HG03039 (cell line): ENCODE measurements around the gene GSG1L.

Experiments
- ATAC-seq: cut with Tn5 transposase; IDR thresholded peaks from one replicate; pipeline ENCODE4 v1.9.1; 2021; ENCODE audit warnings: mild to moderate bottlenecking, moderate library complexity; ENCODE audit not compliant: unreplicated experiment

Gene GSG1L

DNA sequence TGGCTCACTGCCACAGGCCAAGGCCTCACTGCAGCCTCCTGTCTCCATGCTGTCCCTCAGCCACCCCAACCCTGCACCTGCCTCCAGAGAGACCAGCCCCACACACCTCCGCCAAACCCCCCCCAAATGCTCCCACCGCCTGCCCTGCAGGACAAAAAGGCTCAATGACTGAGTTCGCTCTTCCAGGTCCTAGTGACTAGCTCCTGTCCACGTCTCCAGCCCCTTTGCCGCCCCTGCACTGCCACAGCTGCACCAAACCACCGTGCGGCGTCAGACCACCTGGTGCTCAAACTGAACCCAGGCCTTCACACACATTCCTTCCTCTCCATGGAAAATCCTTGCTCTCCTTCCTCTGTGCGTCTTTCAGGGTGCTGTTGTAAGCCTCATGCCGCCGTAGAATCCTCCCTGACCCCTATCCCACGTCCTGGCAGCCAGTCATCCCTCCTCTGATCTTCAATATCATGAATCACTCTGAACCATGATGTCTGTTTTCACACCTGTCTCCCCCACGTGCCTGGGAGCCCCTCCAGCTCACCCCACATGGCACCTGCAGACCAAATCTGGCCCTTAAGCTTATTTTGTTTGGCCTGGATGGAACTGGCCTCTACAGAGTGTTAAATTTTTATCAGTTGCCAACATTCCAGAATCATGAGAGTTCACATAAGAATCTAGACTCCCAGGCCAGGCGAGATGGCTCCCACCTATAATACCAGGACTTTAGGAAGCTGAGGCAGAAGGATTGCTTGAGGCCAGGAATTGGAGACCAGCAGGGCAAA lies 4.3 kb upstream of the GSG1L start:
- ATAC-seq: no peak

DNA sequence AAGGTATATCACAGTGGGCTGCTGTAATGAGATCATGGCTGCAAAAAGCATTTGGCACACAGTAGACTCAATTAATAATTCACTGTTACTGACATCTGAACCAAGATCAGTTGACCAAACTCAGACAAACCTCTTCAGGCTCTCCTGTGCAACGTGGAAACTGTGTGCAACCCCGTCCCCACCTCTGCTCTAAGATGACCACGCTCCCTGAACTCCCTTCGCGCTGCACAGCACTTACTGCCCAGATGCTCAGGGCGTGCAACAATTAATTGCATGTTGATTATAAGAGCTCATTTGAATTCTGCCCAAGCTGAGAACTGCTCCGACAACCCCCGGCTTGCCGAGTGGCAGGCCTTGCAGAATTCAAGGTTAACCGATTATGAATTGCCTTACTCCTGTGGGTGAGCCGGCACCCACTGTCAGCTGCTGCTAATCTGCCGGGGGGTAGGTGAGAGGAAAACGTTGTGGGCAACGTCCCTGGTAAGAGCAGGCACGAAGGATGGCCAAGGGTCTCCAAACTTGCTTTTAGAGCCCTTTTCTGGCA lies 1.3 kb upstream of the GSG1L start:
- no peak for ATAC-seq

DNA sequence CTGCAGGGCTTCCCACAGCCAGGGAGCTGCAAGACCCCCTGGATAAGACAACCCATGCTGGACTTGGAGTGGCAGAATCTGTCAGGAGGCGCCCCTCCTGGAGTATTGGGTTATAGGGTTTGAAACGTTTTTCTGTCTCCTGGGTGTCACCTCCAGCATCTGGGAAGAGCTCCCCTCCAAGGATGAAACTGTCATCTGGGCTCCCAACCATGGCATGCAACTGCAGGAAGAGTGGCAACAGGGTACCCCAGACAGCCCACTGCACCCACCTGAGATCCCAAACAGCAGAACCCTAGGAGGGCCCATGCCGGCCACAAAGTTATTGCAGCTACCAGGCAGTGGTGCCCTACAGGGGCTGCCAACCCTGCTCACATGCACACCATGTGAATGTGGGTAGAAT lies 636 bp upstream of the GSG1L start:
- no peak for ATAC-seq

DNA sequence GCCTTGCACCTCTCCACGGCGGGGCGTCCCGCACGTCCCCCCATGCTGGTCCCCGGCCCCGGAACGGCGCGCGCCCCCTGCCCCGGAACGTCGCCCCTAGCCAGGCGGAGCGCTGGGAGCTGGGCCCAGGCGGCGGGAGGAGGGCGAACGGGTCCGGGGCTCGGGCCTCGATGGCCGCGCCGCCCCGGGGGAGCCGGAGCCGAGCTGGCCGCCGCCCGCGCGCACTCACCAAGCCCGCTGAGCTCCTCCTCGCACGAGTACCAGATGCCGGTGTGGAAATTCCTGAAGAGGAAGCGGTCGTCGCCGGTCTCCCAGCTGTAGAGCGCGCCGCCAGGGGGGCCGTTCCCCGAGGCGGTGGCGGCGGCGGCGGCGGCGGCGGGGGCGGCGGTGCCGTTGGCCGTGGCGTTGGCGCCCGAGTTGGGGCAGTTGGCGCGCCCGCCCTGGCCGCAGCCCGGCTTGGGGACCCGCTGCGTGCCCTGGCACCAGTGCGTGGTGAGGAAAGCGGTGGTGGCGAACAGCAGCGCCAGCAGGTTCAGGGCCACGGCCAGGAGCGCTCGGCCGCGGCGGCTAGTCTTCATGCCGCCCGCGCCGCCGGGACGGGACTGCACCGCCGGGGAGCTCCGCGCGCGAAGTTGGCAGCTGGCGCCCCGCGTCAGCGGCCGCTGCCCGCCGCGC lies 530 bp downstream of the GSG1L start:
- no peak for ATAC-seq

DNA sequence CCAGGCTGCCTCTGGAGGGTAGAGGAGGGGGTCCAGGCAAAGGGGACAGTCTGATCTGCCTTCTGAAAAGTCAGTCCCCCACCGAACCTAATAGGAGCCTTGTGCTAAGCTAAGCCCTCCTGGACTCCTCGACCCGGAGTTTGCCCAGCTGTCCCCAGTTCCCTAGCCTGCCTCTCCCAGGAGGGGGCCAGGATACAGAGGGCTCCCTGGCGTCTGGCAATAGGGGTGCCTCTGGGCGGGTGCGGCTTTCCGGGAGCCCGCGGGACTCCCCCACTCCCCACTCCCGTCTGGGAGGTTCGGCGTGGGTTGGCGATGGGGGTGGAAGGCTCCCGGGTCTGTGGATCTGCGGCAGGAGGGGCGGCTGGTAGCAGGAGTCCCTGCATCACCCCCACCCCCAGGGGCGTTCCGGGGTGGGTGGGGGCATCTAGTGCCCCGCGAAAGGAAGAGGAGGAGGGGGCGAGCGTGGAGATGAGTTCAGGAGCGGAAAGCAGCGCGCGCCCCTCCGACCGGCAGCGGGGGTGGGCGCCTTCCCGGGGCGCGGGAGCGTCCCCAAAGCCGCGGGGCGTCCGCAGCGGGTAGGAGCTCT lies 1.2 kb downstream of the GSG1L start:
- ATAC-seq: no peak

DNA sequence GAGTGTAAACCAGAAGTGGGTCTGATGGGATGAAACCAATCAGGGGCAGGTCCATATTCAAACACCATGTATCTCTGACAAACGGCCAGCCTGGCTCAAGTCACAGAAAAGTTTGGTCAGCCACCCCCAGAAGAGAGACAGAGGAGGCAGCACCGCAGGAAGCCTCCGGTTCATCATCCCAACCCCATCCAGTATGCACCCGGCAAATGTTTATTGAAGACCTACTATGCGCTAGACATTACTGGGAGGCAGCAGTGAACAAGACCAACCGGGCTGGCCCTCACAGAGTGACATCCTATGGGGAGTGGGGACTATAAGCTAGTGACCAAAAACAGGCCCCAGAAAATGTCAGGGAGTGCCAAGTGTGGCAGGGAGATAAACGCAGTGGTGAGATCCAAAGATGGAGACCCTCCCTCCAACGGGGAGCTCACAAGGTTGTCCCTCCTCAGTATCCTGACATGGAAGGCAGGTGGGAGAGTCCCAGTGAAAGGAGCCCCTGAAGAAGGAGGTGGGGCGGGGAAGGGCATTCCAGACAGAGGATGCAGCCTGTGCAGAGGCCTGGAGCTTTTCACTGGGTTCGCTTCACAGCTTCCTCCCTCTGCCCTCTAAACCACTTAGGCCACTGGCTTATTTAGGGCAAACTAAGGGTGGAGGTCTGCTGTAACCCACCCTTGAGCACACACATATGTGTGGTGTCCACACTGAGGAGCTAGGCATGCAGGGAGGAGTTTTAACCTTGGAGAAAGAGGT lies 2.0 kb downstream of the GSG1L start:
- ATAC-seq: no peak

DNA sequence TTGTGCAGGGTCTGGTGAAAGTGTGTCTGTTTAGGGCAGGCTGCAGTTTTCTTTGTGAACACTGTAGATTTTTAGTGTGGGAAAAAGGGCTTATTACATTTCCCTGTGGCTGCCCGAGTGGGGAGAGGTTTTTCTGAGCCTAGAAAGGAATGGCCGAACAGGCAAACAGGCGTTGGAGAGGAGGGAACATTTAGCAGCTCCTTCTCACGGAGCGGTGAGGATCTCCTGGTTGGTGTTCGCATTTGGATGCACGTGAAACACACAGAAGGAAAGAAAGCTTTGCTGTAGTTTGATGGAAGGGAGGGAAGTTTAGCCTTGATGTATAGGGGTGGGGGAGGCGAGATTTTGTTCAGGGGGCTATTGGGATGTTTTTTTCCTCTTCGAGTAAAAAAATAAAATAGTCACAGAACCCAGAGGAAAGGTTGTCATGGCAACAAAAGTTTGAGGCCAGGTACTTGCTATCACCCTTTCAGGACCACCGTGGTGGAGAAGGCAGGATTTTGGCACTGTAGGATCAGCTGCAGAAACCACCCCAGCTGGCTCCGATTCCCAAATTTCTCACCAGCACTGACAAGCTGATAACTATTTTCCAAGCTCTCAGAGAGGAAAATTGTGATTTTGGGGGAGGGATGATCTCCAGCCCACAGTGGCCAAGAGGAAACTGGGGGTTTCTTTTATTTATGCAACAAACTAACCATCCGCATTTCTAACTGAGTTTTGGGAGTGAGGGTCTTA lies 3.5 kb downstream of the GSG1L start:
- ATAC-seq: no peak

DNA sequence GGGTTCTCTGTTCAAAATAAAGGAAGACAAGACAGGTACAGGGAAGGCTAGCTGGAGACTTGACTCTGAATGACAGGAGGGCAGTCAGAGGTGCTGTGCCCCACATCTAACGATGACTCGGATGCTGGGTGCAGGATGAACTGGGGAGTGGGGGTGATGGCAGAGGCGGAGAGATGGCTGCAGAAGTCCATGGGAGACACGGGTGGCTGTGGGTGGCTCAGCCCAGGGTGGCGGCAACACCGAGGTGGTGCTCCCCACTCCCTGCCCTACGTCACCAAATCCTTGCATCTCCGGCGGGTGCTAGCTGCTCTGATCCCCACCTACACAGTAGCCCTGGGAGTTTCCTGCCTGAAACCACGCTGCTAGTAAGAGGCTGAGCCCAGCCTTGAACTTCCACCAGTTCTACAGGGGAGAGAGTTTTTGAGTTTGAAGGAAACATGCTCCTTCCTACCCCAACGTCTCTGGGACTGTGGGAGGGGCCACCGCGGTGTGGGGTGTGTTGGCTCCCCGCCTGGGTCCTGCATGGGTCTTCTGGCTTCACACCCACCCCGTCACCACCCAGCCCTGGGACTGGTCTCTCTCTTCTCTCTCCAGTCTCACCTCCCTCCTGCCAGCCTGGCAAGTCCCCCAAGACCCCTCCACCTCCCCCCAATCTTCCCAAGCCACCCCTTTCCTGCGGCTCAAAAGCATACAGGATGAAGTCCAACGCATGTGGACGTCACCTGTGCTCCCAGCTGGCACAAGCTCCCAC lies 4.5 kb downstream of the GSG1L start:
- ATAC-seq: no peak

DNA sequence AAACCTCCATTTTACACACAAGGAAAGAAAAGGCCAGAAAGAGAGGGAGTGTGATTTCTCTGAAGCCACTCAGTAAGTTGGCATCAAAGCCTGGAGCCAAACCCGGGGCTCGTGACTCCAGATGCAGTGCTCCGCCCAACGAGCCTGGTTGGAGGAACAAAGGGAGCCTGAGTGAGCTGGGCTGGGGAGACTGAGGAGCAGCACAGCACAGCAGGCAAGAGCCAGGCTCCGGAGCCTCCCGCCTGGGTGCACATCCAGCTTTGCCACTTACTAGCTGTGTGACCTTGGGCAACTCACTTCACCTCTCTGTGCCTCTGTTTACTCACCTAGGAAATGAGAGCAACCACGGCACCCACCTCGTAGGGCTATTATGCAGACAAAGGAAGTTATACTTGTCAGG lies 5.6 kb downstream of the GSG1L start:
- no peak for ATAC-seq

DNA sequence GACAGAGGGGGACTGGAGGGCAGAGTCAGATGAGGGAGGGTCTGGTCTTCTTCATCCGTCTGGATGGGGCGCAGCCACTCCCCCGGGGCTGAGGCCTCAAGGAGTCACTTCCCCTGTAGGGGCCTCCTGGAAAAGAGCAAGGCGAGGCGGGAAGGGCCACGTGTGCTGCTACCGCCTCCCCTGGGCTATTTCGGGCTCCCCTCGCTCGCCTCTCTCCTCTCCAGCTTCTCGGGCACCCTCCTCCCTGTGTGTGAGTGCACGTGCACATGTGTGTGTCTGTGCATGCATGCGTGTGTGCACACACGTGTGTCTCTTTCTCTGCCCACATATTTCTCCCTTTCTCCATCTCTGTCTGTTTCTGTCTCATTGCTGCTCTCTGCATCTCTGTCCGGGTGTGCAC lies 10.1 kb downstream of the GSG1L start:
- no peak for ATAC-seq

DNA sequence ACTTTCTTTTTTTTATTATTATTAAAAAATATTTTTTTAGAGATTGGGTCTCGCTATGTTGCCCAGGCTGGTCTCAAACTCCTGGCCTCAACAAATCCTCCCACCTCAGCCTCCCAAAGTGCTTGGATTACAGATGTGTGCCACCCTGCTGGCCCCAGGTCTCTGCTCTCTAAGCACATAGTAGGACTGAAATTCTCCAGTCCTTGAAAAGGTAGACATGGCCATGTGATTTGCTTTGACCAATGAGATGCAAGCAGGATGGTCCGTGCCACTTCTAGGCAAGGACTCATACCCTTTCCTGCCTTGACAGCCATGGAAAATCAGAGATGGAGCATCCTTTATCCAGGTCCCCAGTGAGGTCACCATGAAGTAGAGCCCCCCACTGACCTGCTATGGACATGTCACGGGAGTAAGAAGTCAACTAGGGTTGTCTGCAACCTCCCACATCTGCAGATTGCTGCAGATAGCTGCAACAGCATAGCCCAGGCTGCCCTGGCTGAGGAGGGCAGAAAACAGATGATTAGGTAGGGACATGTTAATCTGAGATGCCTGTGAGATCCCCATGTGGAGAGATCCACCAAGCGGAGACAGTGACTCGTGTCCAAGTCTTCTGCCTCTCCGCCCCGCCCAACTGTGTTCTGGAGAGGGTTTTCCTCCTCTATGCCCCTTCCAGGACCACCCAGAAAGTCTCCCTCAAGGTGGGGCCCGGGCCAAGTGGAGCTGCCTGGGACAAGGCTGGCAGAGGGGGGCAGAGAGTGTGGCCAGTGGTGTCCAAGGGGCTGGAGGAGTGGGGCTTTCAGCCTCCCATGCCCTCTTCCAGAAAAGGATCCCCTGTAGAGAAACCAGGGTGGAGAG lies 11.0 kb downstream of the GSG1L start:
- no peak for ATAC-seq

DNA sequence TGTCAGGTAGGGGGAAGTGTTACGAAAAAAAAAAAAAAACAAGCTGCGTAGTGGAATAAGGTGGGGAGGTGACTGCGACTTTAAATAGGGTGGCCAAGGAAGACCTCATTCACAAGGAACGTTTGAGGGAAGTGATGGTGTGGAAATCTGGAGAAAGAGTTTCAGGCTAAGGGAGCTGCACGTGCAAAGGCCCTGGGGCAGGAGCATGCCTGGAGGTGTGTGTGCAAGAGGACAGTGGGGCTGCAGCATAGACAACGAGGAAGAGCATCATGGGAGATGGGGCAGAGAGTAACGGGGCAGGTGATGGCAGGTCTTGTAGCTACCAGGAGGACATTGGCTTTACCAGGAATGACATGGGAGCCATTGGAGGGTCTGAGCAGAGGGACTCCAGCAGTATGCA lies 12.0 kb downstream of the GSG1L start:
- ATAC-seq: no peak

DNA sequence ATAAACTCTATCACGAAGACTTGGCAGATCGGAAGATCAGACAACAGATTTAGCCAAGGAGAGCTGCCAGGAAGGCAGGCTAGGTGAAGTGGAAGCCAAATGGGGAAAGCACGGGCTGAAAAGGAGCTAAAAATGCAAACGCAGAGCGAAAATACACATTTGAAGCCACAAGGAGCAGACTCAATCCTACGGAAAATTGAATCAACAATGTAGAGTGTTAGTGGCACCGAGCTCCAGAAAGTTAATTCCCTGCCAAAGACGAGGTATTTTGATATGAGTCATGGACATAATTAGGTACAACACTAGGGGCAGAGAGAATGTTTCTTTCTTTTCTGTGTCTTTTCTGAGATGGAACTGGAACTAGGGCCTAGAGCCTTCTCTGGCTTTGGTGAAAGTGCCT lies 20.7 kb downstream of the GSG1L start:
- ATAC-seq: no peak

DNA sequence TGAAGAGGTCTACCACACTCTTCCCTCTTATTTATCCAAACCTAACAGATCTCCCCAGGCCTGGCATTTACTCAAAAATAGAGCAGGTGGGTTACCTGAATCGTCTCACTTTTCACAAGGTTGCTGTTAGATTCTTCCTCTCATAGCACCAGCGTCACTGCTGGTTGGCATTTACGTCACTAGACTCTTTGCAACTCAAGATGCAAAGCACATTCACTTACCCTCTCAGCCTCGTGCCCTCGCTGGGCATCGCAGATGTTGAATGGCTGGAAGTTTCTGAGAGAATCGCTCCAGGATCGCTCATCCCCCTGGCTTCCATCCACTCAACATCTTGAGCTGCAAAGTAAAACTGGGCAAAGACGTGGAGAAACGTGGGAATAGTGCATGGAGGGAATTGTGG lies 21.9 kb downstream of the GSG1L start:
- no peak for ATAC-seq

DNA sequence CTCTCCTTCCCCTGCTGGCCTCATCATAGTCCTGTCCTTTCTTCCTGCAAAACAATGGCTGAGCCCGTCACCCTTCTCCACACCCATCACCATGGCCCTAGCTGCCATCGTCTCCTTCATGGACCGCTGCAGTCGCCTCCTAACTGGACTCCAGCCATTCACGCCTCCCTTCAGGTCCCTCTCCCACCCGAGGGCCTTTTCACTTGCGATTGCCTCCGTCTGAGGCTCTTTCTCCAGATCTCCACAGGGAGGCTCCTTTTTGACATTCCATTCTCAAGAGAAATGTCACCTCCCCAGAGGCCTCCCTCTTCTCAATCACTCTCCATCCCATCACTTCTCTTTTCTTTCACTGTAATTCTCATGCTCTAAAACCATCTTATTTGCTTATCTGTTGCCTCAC lies 23.5 kb downstream of the GSG1L start:
- ATAC-seq: no peak

DNA sequence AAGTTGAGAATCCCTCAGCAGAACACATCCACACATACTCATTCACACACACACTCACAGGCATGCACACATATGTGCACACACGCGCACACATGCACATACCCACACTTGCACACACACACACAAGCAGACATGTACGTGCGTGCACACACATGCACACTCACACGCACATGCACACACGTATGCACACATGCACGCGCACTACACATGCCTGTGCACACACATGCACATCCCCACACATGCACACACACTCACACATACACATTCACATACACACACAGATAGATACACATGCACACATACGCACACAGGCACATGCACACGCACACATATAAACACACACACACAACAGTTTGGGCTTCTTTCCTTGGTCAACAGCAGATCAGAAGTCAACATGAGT lies 24.0 kb downstream of the GSG1L start:
- no peak for ATAC-seq

DNA sequence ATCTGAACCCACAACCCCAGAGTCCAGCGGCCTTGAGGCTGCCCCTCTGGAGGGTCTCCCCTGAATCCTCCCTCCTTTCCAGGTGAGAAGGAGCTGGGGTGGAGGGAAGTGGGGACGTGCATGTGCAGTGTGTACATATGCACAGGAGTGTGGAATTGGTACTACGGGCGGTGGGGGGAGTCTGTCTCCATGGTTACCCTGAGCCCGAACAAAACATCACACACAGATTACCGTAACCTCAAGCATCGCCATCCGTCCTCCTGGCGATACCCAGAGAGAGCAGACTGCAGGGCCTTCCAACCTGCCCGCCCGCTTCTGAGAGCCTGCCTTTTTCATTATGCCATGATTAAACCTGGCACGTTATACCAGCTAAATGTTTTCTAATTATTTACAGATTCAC lies 25.1 kb downstream of the GSG1L start:
- no peak for ATAC-seq

DNA sequence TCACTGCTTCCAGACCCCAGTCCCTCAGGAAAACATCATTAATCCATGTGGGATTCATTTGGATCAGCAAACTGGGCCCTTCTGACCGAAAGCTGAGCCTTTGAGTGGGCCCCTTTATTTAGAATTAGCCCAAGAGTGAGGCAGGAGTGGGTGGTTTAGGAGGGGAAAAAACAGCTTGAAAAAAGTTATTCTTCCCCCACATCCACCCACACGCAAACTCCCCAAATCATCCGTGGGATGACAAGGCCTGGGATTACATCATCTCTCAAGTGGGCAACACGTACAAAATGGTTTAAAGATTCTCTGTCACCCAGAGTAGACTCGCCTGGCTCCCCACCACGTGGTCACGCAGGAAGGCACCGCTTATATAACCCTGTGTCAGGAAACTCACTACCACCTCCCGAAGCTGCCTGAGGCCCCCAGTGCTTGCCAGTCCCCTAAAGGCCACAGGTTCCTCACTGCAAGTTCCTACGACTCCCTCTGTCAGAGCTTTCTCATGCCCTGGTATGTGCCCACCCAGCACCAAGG lies 27.6 kb downstream of the GSG1L start:
- ATAC-seq: no peak

DNA sequence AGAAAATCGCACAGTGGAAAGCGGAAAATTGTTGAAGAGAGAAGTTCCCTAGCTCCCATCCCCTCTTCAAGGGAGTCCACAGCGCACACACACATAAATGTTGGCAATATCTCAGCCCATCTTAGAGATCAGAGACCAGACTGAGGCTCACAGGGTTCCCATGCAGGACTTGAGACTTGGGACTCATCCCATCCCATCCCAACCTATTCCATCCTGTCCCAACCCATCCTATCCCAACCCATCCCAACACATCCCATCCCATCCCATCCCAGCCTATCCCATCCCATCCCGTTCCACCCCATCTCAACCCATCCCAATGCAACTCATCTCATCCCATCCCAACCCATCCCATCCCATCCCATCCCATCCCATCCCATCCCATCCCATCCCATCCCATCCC lies 29.6 kb downstream of the GSG1L start:
- no peak for ATAC-seq
